CD4-positive, CD25-positive, alpha-beta regulatory T cell (primary cell): Measurements from ENCODE around the gene PPT1. TPM values are rescaled to one million over a fixed set of nuclear protein-coding genes. Genes with fewer than 3 reads are reported as not detected.
A peak's percentile ranks its signal among the peaks of the same experiment; 100 is the strongest.

Experiments
- ATAC-seq, 2 donors: fragments of 150-1000 bp; cut with Tn5 transposase; one replicate each; pipeline ENCODE4 v1.10.0; 2021; ENCODE audit warnings: low read depth in 2 of 2, moderate number of reproducible peaks in 2 of 2, moderate library complexity in 1 of 2
- DNase-seq, 3 donors: peaks; one replicate each; pipeline versions ENCODE4 v3.0.0 to v3.0.0-alpha.2; 2012 to 2022; ENCODE audit warnings: mixed read lengths in 1 of 3
- H3K27ac ChIP-seq: one replicate; pipeline ENCODE4 v1.7.0; 2013; ENCODE audit warnings: mild to moderate bottlenecking, low read length; ENCODE audit not compliant: insufficient read depth, poor library complexity, severe bottlenecking
- H3K27me3 ChIP-seq: one replicate; pipeline ENCODE4 v1.7.0; 2013; ENCODE audit warnings: low read length; ENCODE audit not compliant: control insufficient read depth, insufficient read depth
- H3K36me3 ChIP-seq: one replicate; pipeline ENCODE4 v1.7.0; 2013; ENCODE audit warnings: mild to moderate bottlenecking, low read length, moderate library complexity; ENCODE audit not compliant: control insufficient read depth, insufficient read depth
- H3K4me1 ChIP-seq: 2 replicates; pipeline ENCODE4 v1.7.0; 2013; ENCODE audit warnings: mild to moderate bottlenecking, low read length; ENCODE audit not compliant: insufficient read depth, control insufficient read depth, poor library complexity, severe bottlenecking
- H3K4me3 ChIP-seq: one replicate; pipeline ENCODE4 v1.7.0; 2013; ENCODE audit warnings: low read depth, mild to moderate bottlenecking, low read length, moderate library complexity
- H3K9me3 ChIP-seq, 2 experiments: 1 replicate in 1 of 2; 2 replicates in 1 of 2; pipeline ENCODE4 v1.7.0; 2013; ENCODE audit warnings: low read length in 2 of 2, mild to moderate bottlenecking in 1 of 2, moderate library complexity in 1 of 2; ENCODE audit not compliant: control insufficient read depth in 2 of 2
- H3K27ac Mint-ChIP-seq, 3 donors: one replicate each; pipeline ENCODE4 v1.8.0; 2020 to 2022; ENCODE audit warnings: mild to moderate bottlenecking in 3 of 3, mixed read lengths in 3 of 3, moderate library complexity in 2 of 3
- H3K27me3 Mint-ChIP-seq: one replicate; pipeline ENCODE4 v1.8.0; 2022; ENCODE audit warnings: mild to moderate bottlenecking, mixed read lengths
- H3K36me3 Mint-ChIP-seq: one replicate; pipeline ENCODE4 v1.8.0; 2020; ENCODE audit warnings: mixed read lengths
- H3K4me1 Mint-ChIP-seq, 4 donors: one replicate each; pipeline ENCODE4 v1.8.0; 2020 to 2022; ENCODE audit warnings: mixed read lengths in 4 of 4, mild to moderate bottlenecking in 1 of 4
- H3K4me3 Mint-ChIP-seq, 4 donors: one replicate each; pipeline ENCODE4 v1.8.0; 2020 to 2022; ENCODE audit warnings: mild to moderate bottlenecking in 4 of 4, mixed read lengths in 4 of 4, moderate library complexity in 3 of 4
- H3K9me3 Mint-ChIP-seq, 7 donors: one replicate each; pipeline ENCODE4 v1.8.0; 2020 to 2022; ENCODE audit warnings: mixed read lengths in 7 of 7, mild to moderate bottlenecking in 3 of 7, moderate library complexity in 2 of 7
- polyA plus RNA-seq, 4 donors: library from polyadenylated mRNA; unstranded; fragments of 300-500 nt; fragmentation: Illumina TruSeq; gene quantifications; one replicate each; pipeline ENCODE4 v1.2.3, GENCODE V29; 2021
- total RNA-seq: library from RNA; stranded (reverse); gene quantifications from one replicate; pipeline ENCODE4 v1.2.3, GENCODE V29; 2022

The PPT1 gene
- total and polyA plus RNA-seq, 5 donors from 2014 or later, result 44.2 to 219 (median 198) TPM

GRCh38 chr1:40132383-40133311 lies 35.6 kb upstream of the PPT1 start:
- DNase-seq (no peak), ATAC-seq (no peak)
- no peak overlapping the region for H3K4me3 Mint-ChIP-seq
- Histone ChIP-seq H3K4me1 (no peaks in the 10 kb centered on the region), H3K27me3 (peaks cover 4% of the 10 kb centered on the region), H3K4me3 (no peak overlapping the region), H3K36me3 (no peaks in the 10 kb centered on the region), H3K9me3 (no peaks in the 10 kb centered on the region), H3K27ac (no peak overlapping the region)
- peaks cover 25% of the 10 kb centered on the region for H3K27me3 Mint-ChIP-seq
- H3K36me3 Mint-ChIP-seq, result no peaks in the 10 kb centered on the region
- no peaks in the 10 kb centered on the region for H3K9me3 Mint-ChIP-seq
- peaks cover 0 to 2% (median 0%) of the 10 kb centered on the region in 4 donors for H3K4me1 Mint-ChIP-seq
- H3K27ac Mint-ChIP-seq, result no peak overlapping the region

GRCh38 chr1:40130892-40131291 lies 33.8 kb upstream of the PPT1 start:
- Mint-ChIP-seq H3K27me3 (peaks cover 20% of the 10 kb centered on the region), H3K4me3 (no peak overlapping the region), H3K36me3 (no peaks in the 10 kb centered on the region), H3K9me3 (no peaks in the 10 kb centered on the region), H3K4me1 (peaks cover 0 to 2% (median 0%) of the 10 kb centered on the region in 4 donors), H3K27ac (no peak overlapping the region)
- no peak overlapping the region for H3K27ac ChIP-seq
- H3K9me3 ChIP-seq, result no peaks in the 10 kb centered on the region
- peaks cover 2% of the 10 kb centered on the region for H3K27me3 ChIP-seq
- H3K4me3 ChIP-seq, result no peak overlapping the region
- no peak for DNase-seq
- no peak for ATAC-seq
- no peaks in the 10 kb centered on the region for H3K36me3 ChIP-seq
- no peaks in the 10 kb centered on the region for H3K4me1 ChIP-seq

- Mint-ChIP-seq H3K36me3 (no peaks in the 10 kb centered on the region), H3K4me3 (no peak overlapping the region)
- no peak for ATAC-seq
Observed at GRCh38 chr1:40122855-40123254, 25.8 kb upstream of the PPT1 start.

GRCh38 chr1:40120128-40120527 lies 23.1 kb upstream of the PPT1 start:
- Mint-ChIP-seq H3K4me3 (no peak overlapping the region), H3K36me3 (no peaks in the 10 kb centered on the region), H3K27ac (no peak overlapping the region), H3K4me1 (no peaks in the 10 kb centered on the region), H3K9me3 (no peaks in the 10 kb centered on the region), H3K27me3 (peaks cover 72% of the 10 kb centered on the region)
- Histone ChIP-seq H3K4me1 (no peaks in the 10 kb centered on the region), H3K9me3 (no peaks in the 10 kb centered on the region), H3K27me3 (peaks cover 18% of the 10 kb centered on the region), H3K27ac (no peak overlapping the region), H3K4me3 (no peak overlapping the region), H3K36me3 (no peaks in the 10 kb centered on the region)
- DNase-seq (no peak), ATAC-seq (no peak)

More at GRCh38 chr1:40122855-40123254, 25.8 kb upstream of the PPT1 start:
- DNase-seq, result no peak
- H3K27me3 ChIP-seq, result peaks cover 12% of the 10 kb centered on the region
- no peaks in the 10 kb centered on the region for H3K4me1 Mint-ChIP-seq
- no peaks in the 10 kb centered on the region for H3K9me3 ChIP-seq
- H3K27ac ChIP-seq, result no peak overlapping the region
- peaks cover 55% of the 10 kb centered on the region for H3K27me3 Mint-ChIP-seq
- no peaks in the 10 kb centered on the region for H3K9me3 Mint-ChIP-seq
- no peak overlapping the region for H3K4me3 ChIP-seq
- no peaks in the 10 kb centered on the region for H3K4me1 ChIP-seq
- no peak overlapping the region for H3K27ac Mint-ChIP-seq
- H3K36me3 ChIP-seq, result no peaks in the 10 kb centered on the region

- H3K36me3 Mint-ChIP-seq, result peaks cover 5% of the 10 kb centered on the region
- H3K27me3 Mint-ChIP-seq, result peaks cover 48% of the 10 kb centered on the region
- no peak overlapping the region for H3K4me3 Mint-ChIP-seq
- Histone ChIP-seq H3K9me3 (peaks cover 10 to 25% of the 10 kb centered on the region in 2 experiments), H3K27ac (no peak overlapping the region), H3K4me3 (no peak overlapping the region), H3K36me3 (no peaks in the 10 kb centered on the region), H3K4me1 (no peaks in the 10 kb centered on the region), H3K27me3 (peaks cover 24% of the 10 kb centered on the region)
- H3K9me3 Mint-ChIP-seq, result peaks cover 0 to 19% (median 9%) of the 10 kb centered on the region in 7 donors
- ATAC-seq (no peak), DNase-seq (no peak)
- H3K27ac Mint-ChIP-seq, result no peak overlapping the region
- H3K4me1 Mint-ChIP-seq, result no peaks in the 10 kb centered on the region
Observed at GRCh38 chr1:40114400-40114799, 17.3 kb upstream of the PPT1 start.

GRCh38 chr1:40110389-40110788 lies 13.3 kb upstream of the PPT1 start:
- Histone ChIP-seq H3K27me3 (peaks cover 13% of the 10 kb centered on the region), H3K9me3 (peaks cover 14 to 27% of the 10 kb centered on the region in 2 experiments), H3K4me1 (no peaks in the 10 kb centered on the region), H3K27ac (no peak overlapping the region), H3K4me3 (no peak overlapping the region), H3K36me3 (no peaks in the 10 kb centered on the region)
- Mint-ChIP-seq H3K4me1 (no peaks in the 10 kb centered on the region), H3K9me3 (peaks cover 0 to 27% (median 12%) of the 10 kb centered on the region in 7 donors), H3K4me3 (peak overlapping the region in 1 of 4 donors; percentile 29), H3K27ac (no peak overlapping the region), H3K36me3 (peaks cover 5% of the 10 kb centered on the region), H3K27me3 (peaks cover 40% of the 10 kb centered on the region)
- DNase-seq (no peak), ATAC-seq (no peak)

- Histone ChIP-seq H3K4me3 (no peak overlapping the region), H3K9me3 (peaks cover 17 to 35% of the 10 kb centered on the region in 2 experiments), H3K4me1 (no peaks in the 10 kb centered on the region), H3K36me3 (no peaks in the 10 kb centered on the region), H3K27me3 (peaks cover 7% of the 10 kb centered on the region), H3K27ac (no peak overlapping the region)
- Mint-ChIP-seq H3K36me3 (peaks cover 5% of the 10 kb centered on the region), H3K27me3 (peaks cover 38% of the 10 kb centered on the region), H3K4me1 (no peaks in the 10 kb centered on the region), H3K27ac (no peak overlapping the region), H3K9me3 (peaks cover 0 to 33% (median 12%) of the 10 kb centered on the region in 7 donors), H3K4me3 (no peak overlapping the region)
- no peak for DNase-seq
- no peak for ATAC-seq
Observed at GRCh38 chr1:40107290-40107959, 10.4 kb upstream of the PPT1 start.
